Right atrium auricular region (tissue), 2 donors: ENCODE results near the gene MYOF. TPM values are rescaled to one million over a fixed set of nuclear protein-coding genes. Genes with fewer than 3 reads are reported as not detected.

Experiments used
- DNase-seq: peaks from one replicate; pipeline ENCODE4 v3.0.0-alpha.2; 2019; ENCODE audit warnings: low spot score
- H3K27ac ChIP-seq, 2 donors: fragments of 200-600 bp; sonication (generic); 1 replicate in 1 of 2; 2 replicates in 1 of 2; pipeline ENCODE4 v1.5.1; 2016 to 2019
- H3K27me3 ChIP-seq, 2 donors: fragments of 200-600 bp; sonication (generic); one replicate each; pipeline versions ENCODE4 v1.5.1 to v1.6.0; 2017 to 2019
- H3K36me3 ChIP-seq: fragments of 200-600 bp; sonication (generic); one replicate; pipeline ENCODE4 v1.5.1; 2016
- H3K4me1 ChIP-seq, 2 donors: fragments of 200-600 bp; sonication (generic); one replicate each; pipeline versions ENCODE4 v1.5.1 to v1.6.0; 2017 to 2019
- H3K4me3 ChIP-seq, 2 donors: fragments of 200-600 bp; sonication (generic); 1 replicate in 1 of 2; 2 replicates in 1 of 2; pipeline ENCODE4 v1.5.1; 2017 to 2019; ENCODE audit warnings: mild to moderate bottlenecking in 1 of 2, moderate library complexity in 1 of 2
- H3K9me3 ChIP-seq, 2 donors: fragments of 200-600 bp; sonication (generic); one replicate each; pipeline ENCODE4 v1.5.1; 2019
- CTCF ChIP-seq, 2 donors: fragments of 200-600 bp; sonication (generic); IDR thresholded peaks; one replicate each; pipeline ENCODE4 v1.5.1; 2019; ENCODE audit warnings: antibody characterized with exemption in 2 of 2
- total RNA-seq, 2 donors: library from RNA; depleted of rRNA; stranded (reverse); fragments of >200 nt; gene quantifications; one replicate each; pipeline ENCODE4 v1.1.0, GENCODE V29; 2016

Gene MYOF
- total RNA-seq, 2 donors from 2014 or later, result 13.4 to 14.1 TPM

- peaks cover 0 to 10% of the 10 kb centered on the region in 2 donors for H3K4me1 ChIP-seq
- no peak for TF ChIP-seq CTCF (IDR thresholded peaks at IDR 0.05)
Measured at GRCh38 chr10:93493162-93493561, 11.0 kb upstream of the MYOF start.

GRCh38 chr10:93491602-93492121 lies 9.5 kb upstream of the MYOF start:
- DNase-seq, result no peak

More at GRCh38 chr10:93493162-93493561, 11.0 kb upstream of the MYOF start:
- H3K27me3 ChIP-seq, result no peaks in the 10 kb centered on the region
- H3K4me3 ChIP-seq, result no peak overlapping the region
- no peaks in the 10 kb centered on the region for H3K9me3 ChIP-seq
- H3K36me3 ChIP-seq, result no peaks in the 10 kb centered on the region
- no peak for DNase-seq
- H3K27ac ChIP-seq, result no peak overlapping the region

GRCh38 chr10:93488956-93489528 lies 6.9 kb upstream of the MYOF start:
- DNase-seq, result no peak
- Histone ChIP-seq H3K27ac (no peak overlapping the region), H3K9me3 (no peaks in the 10 kb centered on the region), H3K36me3 (no peaks in the 10 kb centered on the region), H3K4me1 (no peaks in the 10 kb centered on the region), H3K27me3 (no peaks in the 10 kb centered on the region), H3K4me3 (no peak overlapping the region)
- no peak for TF ChIP-seq CTCF (IDR thresholded peaks at IDR 0.05)

More at GRCh38 chr10:93491602-93492121, 9.5 kb upstream of the MYOF start:
- Histone ChIP-seq H3K27ac (no peak overlapping the region), H3K36me3 (no peaks in the 10 kb centered on the region), H3K9me3 (no peaks in the 10 kb centered on the region), H3K4me1 (peaks cover 0 to 7% of the 10 kb centered on the region in 2 donors), H3K4me3 (no peak overlapping the region), H3K27me3 (no peaks in the 10 kb centered on the region)
- no peak for TF ChIP-seq CTCF (IDR thresholded peaks at IDR 0.05)

GRCh38 chr10:93485690-93486089 lies 3.6 kb upstream of the MYOF start:
- TF ChIP-seq CTCF (IDR thresholded peaks at IDR 0.05), result no peak
- Histone ChIP-seq H3K4me3 (no peak overlapping the region), H3K27ac (no peak overlapping the region), H3K27me3 (no peaks in the 10 kb centered on the region), H3K4me1 (peaks cover 0 to 9% of the 10 kb centered on the region in 2 donors), H3K36me3 (no peaks in the 10 kb centered on the region), H3K9me3 (no peaks in the 10 kb centered on the region)
- no peak for DNase-seq

GRCh38 chr10:93481637-93482144 lies 443 bp downstream of the MYOF start:
- H3K4me1 ChIP-seq, result peaks cover 0 to 9% of the 10 kb centered on the region in 2 donors

More at GRCh38 chr10:93481637-93482144, 443 bp downstream of the MYOF start:
- no peak for DNase-seq
- Histone ChIP-seq H3K27ac (peak overlapping the region; percentile 68 to 86), H3K36me3 (no peaks in the 10 kb centered on the region), H3K4me3 (peak overlapping the region; percentile 41 to 52), H3K27me3 (no peaks in the 10 kb centered on the region), H3K9me3 (no peaks in the 10 kb centered on the region)
- TF ChIP-seq CTCF (IDR thresholded peaks at IDR 0.05), result no peak
